ENCODE results near the gene EMC10.
"Not testable (repeated sequence)": the region's sequence is repeated elsewhere in the genome, so short reads cannot be mapped to it uniquely, and the experiment has no call there.

EMC10 gene

DNA sequence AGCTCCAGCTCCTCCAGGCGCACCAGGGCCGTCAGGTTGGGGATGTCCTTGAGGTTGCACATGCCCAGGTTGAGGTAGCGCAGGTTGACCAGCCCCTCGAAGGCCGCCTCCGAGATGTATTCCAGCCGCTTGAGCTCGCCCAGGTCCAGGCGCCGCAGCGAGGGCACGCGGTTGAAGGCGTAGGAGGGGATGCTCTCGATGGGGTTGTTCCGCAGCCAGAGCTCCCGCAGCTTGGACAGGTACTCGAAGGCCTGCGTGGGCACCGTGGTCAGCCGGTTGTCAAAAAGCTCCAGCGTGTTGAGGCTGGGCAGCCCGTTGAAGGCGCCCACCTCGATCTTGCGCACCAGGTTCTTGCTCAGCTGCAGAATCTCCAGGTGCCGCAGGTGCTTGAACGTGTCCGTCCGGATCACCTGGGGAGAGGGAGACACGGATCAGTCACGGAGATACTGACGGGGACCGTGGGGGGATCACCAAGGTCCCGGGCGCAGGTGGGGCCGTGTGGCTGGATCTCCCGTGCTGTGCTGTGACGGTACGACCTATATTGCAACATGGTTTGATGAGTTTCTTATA, 42.8 kb downstream of the EMC10 start:
- no peak overlapping the region for H3K4me3 ChIP-seq (ENCODE audit: control insufficient read depth, low read depth, low read length)
- no peak for DNase-seq (ENCODE audit: low read depth)
- TF ChIP-seq, protein P1, sequence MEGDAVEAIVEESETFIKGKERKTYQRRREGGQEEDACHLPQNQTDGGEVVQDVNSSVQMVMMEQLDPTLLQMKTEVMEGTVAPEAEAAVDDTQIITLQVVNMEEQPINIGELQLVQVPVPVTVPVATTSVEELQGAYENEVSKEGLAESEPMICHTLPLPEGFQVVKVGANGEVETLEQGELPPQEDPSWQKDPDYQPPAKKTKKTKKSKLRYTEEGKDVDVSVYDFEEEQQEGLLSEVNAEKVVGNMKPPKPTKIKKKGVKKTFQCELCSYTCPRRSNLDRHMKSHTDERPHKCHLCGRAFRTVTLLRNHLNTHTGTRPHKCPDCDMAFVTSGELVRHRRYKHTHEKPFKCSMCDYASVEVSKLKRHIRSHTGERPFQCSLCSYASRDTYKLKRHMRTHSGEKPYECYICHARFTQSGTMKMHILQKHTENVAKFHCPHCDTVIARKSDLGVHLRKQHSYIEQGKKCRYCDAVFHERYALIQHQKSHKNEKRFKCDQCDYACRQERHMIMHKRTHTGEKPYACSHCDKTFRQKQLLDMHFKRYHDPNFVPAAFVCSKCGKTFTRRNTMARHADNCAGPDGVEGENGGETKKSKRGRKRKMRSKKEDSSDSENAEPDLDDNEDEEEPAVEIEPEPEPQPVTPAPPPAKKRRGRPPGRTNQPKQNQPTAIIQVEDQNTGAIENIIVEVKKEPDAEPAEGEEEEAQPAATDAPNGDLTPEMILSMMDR (conservative IDR thresholded peaks at IDR 0.05; ENCODE audit: control insufficient read depth, insufficient read depth, low read depth, low read length) = no peak

DNA sequence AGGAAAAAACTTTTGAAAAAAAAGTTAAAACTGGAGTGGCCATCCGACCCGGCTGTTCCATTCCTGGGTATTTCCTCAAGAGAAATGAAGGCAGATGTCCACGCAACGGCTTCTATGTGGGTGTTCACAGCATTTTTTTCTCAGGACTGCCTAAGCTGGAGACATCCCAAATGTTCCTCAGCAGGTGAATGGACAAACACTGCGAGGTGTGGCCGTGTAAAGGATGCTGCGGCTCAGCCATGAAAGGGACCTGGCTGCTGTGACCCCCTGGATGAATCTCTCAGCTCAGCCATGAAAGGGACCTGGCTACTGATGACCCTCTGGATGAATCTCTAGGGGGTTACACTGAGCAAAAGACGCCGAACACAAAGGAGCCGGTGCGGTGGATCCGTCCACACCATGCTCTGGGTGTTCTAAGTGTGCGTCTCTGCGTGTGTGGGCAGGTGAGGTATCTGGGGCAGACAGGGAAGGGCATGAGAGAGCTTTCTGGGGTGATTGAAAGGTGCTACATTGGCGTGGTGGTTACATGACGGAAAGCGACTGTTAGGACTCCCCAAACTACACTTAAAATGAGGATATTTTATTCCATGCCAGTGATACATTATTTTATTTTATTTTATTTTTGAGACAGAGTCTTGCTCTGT, 44.6 kb downstream of the EMC10 start:
- TF ChIP-seq, protein P1 (conservative IDR thresholded peaks at IDR 0.05; ENCODE audit: control insufficient read depth, insufficient read depth, low read depth, low read length) = no peak
- DNase-seq (ENCODE audit: low read depth) = no peak
- H3K4me3 ChIP-seq (ENCODE audit: control insufficient read depth, low read depth, low read length) = no peak overlapping the region

DNA sequence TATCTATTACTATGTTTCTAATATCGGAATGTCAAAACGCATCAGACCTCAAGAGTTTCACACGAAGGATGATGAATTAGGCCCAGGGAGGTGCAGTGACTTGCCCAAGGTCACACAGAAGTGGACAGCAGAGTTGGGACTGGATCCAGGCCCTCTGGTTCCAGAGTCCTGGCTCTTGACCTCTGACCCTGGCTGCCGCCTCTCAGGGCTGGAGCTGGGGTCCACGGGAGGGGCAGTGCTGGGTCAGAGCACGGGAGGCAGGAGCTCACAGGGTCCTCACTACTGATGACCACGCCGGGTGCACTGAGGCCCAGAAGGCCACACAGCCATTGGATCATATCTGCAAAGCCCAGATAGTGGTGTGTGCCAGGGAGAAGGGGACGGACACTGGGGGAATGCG, 46.6 kb downstream of the EMC10 start:
- H3K4me3 ChIP-seq (ENCODE audit: control insufficient read depth, low read depth, low read length) = no peak overlapping the region
- TF ChIP-seq, protein P1 (conservative IDR thresholded peaks at IDR 0.05; ENCODE audit: control insufficient read depth, insufficient read depth, low read depth, low read length) = no peak
- DNase-seq (ENCODE audit: low read depth) = no peak

DNA sequence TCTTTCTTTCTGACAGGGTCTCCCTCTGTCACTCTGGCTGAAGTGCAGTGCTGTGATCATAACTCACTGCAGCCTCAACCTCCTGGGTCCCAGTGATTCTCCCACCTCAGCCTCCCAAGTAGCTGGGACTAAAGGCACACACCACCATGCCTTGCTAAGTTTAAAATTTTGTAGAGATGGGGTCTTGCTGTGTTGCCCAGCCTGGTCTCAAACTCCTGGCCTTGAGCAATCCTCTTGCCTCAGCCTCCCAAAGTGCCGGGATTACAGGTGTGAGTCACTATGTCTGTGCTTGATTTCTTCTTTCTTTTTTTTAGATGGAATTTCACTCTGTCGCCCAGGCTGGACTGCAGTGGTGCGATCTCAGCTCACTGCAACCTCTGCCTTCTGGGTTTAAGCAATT, 51.7 kb downstream of the EMC10 start:
- DNase-seq (ENCODE audit: low read depth); H3K4me3 ChIP-seq (ENCODE audit: control insufficient read depth, low read depth, low read length): not testable (repeated sequence)

DNA sequence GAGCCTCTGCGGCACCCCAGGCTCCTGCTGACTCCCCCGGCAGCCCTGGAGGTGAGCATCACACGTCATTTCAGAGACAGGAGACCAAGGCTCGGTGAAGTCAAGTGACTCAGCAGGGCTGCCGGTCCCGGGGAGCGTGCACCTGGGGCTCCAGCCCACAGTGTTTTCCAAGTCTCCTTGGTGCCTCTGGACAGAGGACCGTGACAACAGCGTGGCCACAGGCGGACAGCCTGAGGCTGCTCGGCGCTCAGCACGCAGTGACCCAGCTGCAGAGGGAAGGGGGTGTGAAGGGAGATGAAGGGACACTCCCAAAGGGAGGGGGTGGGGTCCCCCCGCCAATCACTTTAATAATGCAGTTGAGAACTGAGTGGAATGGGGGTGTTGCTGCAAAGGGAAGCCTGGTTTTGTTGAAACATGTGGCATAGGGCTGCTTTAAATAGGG, 54.9 kb downstream of the EMC10 start:
- TF ChIP-seq, protein P1 (conservative IDR thresholded peaks at IDR 0.05; ENCODE audit: control insufficient read depth, insufficient read depth, low read depth, low read length) = no peak
- no peak overlapping the region for H3K4me3 ChIP-seq (ENCODE audit: control insufficient read depth, low read depth, low read length)
- no peak for DNase-seq (ENCODE audit: low read depth)

DNA sequence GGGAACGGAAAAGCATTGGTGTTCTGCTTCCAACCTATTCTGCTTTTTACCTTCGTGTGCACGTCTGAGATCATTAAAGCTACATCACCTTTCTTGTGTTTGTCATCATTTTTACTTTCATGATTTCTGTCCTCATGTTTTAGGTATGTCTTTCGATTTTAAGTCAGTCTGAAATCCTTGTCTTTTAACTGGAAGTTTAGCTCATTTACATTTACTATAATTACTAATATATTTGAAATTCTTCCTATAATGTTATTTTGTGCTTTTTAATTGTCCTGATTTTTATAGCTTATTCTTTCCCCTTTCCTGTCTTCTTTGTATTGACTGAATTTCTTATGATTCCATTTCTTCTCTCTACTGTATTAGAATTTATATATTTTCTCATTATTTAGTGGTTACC, 56.6 kb downstream of the EMC10 start:
- TF ChIP-seq, protein P1 (conservative IDR thresholded peaks at IDR 0.05; ENCODE audit: control insufficient read depth, insufficient read depth, low read depth, low read length) = no peak
- no peak for DNase-seq (ENCODE audit: low read depth)

DNA sequence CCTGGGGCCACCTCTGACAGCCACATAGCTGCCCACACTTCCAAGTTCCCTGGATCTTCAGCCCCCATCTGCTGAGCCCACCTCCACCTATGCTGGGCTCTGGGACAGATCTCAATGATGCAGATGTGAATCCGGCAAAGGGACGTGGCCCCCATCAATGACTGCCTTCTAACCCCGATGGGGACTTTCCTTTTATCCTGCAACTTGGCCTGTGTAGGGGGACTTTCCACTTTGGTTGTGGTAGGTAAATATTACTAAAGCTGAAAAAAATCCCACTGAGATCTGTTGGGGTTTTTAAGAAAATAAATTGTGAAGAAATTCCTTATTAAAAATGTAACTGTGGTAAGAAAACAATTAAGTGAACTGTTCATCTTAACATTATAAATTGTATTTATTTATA, 58.2 kb downstream of the EMC10 start:
- no peak for DNase-seq (ENCODE audit: low read depth)
- TF ChIP-seq, protein P1 (conservative IDR thresholded peaks at IDR 0.05; ENCODE audit: control insufficient read depth, insufficient read depth, low read depth, low read length) = no peak
- no peak overlapping the region for H3K4me3 ChIP-seq (ENCODE audit: control insufficient read depth, low read depth, low read length)

More for the DNA sequence above, 56.6 kb downstream of the EMC10 start:
- no peak overlapping the region for H3K4me3 ChIP-seq (ENCODE audit: control insufficient read depth, low read depth, low read length)
